Omental fat pad (tissue), 4 donors: Measurements from ENCODE around the gene EEF1G. TPM values are rescaled to one million over a fixed set of nuclear protein-coding genes. Genes with fewer than 3 reads are reported as not detected.
A peak's percentile ranks its signal among the peaks of the same experiment; 100 is the strongest.
"Not testable (repeated sequence)": the region's sequence is repeated elsewhere in the genome, so short reads cannot be mapped to it uniquely, and the experiment has no call there.

Source experiments
- ATAC-seq: fragments of 150-250 bp; one replicate; pipeline ENCODE4 v1.9.1; 2016; ENCODE audit warnings: mild to moderate bottlenecking, moderate library complexity; ENCODE audit not compliant: low FRiP score
- DNase-seq: peaks from one replicate; pipeline ENCODE4 v3.0.0-alpha.2; 2019; ENCODE audit warnings: low spot score
- total RNA-seq, 4 donors: library from RNA; depleted of rRNA; stranded (reverse); fragments of >200 nt; gene quantifications; one replicate each; pipeline ENCODE4 v1.1.0, GENCODE V29; 2016
- TF ChIP-seq, protein P1 (sequence below), 3 donors: fragments of 450-650 bp; IDR thresholded peaks; one replicate each; pipeline ENCODE4 v1.5.1; 2016 to 2017; ENCODE audit warnings: antibody characterized with exemption in 3 of 3, mild to moderate bottlenecking in 3 of 3, moderate library complexity in 2 of 3

The EEF1G gene
- total RNA-seq, 4 donors from 2014 or later: 1,194 to 1,561 (median 1,267) TPM

DNA sequence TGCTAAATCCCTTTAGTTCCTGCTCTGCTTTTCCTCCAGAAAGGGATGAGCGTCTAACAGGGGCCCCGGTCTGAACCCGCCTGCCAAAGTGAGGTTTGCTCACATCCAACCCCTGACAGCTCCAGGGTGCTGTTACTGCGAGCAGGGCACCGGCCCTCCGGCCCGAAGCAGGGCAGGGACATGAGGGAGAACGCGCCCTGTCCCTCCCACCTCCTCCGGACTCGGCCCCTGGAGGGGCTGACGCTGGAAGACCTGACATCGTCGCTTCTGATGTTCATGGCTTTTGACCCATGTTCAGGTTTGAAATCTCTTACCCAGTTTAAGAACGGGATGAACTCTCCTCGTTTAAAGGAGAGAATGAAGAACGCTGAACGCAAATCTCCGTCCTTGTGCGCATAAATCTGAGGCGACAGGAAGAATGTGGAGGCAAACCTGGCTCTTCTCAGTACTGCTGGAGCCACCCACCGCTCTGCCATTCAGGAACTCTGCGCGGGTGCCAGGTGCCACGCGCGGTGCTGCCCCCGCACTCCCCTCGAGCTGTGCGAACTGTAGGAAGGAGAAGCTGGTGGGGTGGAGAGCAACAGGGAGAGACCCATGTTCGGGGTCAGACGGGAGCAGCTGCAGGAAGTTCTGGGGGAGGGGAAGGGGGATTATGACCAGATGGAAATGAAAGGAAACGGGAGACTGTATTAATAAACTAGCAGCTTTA is 826 bp upstream of the EEF1G start:
- TF ChIP-seq, protein P1, sequence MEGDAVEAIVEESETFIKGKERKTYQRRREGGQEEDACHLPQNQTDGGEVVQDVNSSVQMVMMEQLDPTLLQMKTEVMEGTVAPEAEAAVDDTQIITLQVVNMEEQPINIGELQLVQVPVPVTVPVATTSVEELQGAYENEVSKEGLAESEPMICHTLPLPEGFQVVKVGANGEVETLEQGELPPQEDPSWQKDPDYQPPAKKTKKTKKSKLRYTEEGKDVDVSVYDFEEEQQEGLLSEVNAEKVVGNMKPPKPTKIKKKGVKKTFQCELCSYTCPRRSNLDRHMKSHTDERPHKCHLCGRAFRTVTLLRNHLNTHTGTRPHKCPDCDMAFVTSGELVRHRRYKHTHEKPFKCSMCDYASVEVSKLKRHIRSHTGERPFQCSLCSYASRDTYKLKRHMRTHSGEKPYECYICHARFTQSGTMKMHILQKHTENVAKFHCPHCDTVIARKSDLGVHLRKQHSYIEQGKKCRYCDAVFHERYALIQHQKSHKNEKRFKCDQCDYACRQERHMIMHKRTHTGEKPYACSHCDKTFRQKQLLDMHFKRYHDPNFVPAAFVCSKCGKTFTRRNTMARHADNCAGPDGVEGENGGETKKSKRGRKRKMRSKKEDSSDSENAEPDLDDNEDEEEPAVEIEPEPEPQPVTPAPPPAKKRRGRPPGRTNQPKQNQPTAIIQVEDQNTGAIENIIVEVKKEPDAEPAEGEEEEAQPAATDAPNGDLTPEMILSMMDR (IDR thresholded peaks at IDR 0.05): no peak
- DNase-seq (no peak), ATAC-seq (peak; percentile 17)

DNA sequence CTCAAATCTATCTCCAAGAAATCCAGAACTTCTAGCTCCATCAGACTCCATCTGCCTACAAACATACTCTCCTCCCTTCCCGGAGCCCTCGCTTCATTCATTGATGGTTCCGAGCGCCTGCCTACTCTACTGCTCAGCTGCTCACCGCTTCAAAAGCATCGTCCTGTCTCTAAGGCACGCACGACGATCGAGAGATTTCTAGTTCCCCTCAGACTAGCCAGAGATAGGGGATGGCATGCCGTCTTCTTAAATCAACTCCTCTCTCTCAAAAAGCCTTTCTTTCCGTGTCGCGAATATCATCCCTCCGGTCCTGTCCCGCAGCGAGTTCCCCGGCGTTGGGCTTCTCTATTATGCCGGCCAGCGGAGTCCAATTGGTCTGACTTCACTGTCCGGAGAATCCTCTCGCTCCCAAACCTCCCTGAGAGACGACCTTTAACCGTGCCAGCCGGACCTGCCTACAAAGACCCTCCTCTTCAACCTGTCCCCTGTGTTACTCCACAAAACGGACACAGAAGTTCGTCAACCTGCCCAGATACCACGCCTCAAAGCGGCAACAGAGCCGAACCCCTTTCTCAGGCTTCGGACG is 592 bp downstream of the EEF1G start:
- ATAC-seq: peak; percentile 6
- TF ChIP-seq, protein P1 (IDR thresholded peaks at IDR 0.05): no peak
- no peak for DNase-seq

- ATAC-seq: no peak
- TF ChIP-seq, protein P1 (IDR thresholded peaks at IDR 0.05): no peak
- DNase-seq: no peak
These were observed 1.3 kb downstream of the EEF1G start for GRCh38 chr11:62572431-62572830.

GRCh38 chr11:62571493-62571892 is 2.2 kb downstream of the EEF1G start:
- DNase-seq, ATAC-seq: not testable (repeated sequence)

DNA sequence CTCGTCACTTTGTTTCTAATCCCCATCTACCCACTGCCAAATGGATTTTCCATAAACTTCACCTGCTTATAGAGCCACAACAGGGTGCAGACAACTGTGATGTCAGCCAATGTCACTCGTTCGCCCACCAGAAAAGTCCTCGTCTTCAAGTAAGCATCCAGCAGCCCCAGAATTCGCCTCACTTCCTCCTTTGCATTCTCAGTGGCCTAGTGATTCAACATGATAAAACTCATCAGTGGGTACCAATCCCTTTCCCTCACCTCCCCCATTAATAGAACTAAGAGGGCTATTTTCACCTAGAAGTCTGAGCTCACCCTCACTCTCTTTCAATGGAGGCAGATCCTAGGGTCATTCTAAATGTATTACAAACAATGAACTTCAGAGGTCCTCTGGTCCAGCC is 2.8 kb downstream of the EEF1G start:
- ATAC-seq, DNase-seq: not testable (repeated sequence)

DNA sequence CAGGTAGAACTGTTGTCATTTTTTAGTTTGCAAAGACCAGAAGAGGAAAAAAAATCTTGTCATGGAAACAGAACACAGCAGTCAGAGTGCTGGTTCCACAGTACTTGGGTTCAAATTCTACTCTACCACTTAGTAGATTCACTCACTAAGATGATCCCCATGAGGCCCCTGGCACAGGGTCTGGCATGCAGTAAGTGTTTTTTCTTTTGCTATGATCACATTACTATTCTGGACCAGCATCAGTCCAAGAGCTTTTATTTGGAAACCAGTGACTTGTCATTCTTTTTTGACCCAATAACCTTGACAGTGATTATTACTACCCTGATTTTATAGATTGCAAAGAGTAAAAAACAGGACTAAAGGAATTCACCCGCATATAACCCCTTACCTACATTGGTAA is 4.1 kb downstream of the EEF1G start:
- DNase-seq (no peak), ATAC-seq (no peak)
- TF ChIP-seq, protein P1 (IDR thresholded peaks at IDR 0.05): no peak

- DNase-seq: no peak
- ATAC-seq: no peak
- TF ChIP-seq, protein P1 (IDR thresholded peaks at IDR 0.05): no peak
These were observed 6.6 kb downstream of the EEF1G start for GRCh38 chr11:62567018-62567633.

- ATAC-seq (no peak), DNase-seq (no peak)
- TF ChIP-seq, protein P1 (IDR thresholded peaks at IDR 0.05): no peak
These were observed 7.4 kb downstream of the EEF1G start for GRCh38 chr11:62566247-62566646.
